Spleen (tissue), 11 donors: ENCODE data around the gene PXYLP1. TPM values are rescaled to one million over a fixed set of nuclear protein-coding genes. Genes with fewer than 3 reads are reported as not detected.
A peak's percentile ranks its signal among the peaks of the same experiment; 100 is the strongest.

Source experiments
- DNase-seq: peaks from one replicate; pipeline ENCODE4 v3.0.0-alpha.2; 2020
- H3K27ac ChIP-seq, 8 donors: fragments of 200-600 bp; sonication (generic) in 7 of 8; 1 replicate in 4 of 8; 2 replicates in 4 of 8; pipeline versions ENCODE4 v1.5.0 to v1.8.0; 2016 to 2021; ENCODE audit warnings: inconsistent platforms in 4 of 8, mild to moderate bottlenecking in 4 of 8, moderate library complexity in 1 of 8
- H3K27me3 ChIP-seq, 7 donors: fragments of 200-600 bp; sonication (generic) in 6 of 7; replicated peaks in 1 of 7; 1 replicate in 4 of 7; 2 replicates in 3 of 7; pipeline versions ENCODE4 v1.5.0 to v1.8.0; 2016 to 2021; ENCODE audit warnings: inconsistent platforms in 3 of 7, mild to moderate bottlenecking in 1 of 7
- H3K36me3 ChIP-seq, 6 donors: fragments of 200-600 bp; sonication (generic) in 5 of 6; 1 replicate in 4 of 6; 2 replicates in 2 of 6; pipeline versions ENCODE4 v1.5.0 to v1.8.0; 2016 to 2021; ENCODE audit warnings: inconsistent platforms in 2 of 6
- H3K4me1 ChIP-seq, 6 donors: fragments of 200-600 bp; sonication (generic) in 5 of 6; 1 replicate in 3 of 6; 2 replicates in 3 of 6; pipeline versions ENCODE4 v1.5.0 to v1.8.0; 2016 to 2021; ENCODE audit warnings: inconsistent platforms in 3 of 6
- H3K4me3 ChIP-seq, 8 donors: fragments of 200-600 bp; sonication (generic) in 7 of 8; 1 replicate in 4 of 8; 2 replicates in 4 of 8; pipeline versions ENCODE4 v1.5.0 to v1.8.0; 2016 to 2021; ENCODE audit warnings: inconsistent platforms in 4 of 8, mild to moderate bottlenecking in 4 of 8, moderate library complexity in 2 of 8
- H3K9me3 ChIP-seq, 8 donors: fragments of 200-600 bp; sonication (generic) in 7 of 8; 1 replicate in 4 of 8; 2 replicates in 4 of 8; pipeline versions ENCODE4 v1.5.0 to v1.8.0; 2016 to 2021; ENCODE audit warnings: inconsistent platforms in 4 of 8
- POLR2A ChIP-seq, 3 donors: fragments of 450-650 bp; IDR thresholded peaks; one replicate each; pipeline ENCODE4 v1.5.1; 2017; ENCODE audit warnings: antibody characterized with exemption in 3 of 3, mild to moderate bottlenecking in 1 of 3
- POLR2AphosphoS5 ChIP-seq, 3 donors: sonication (generic); formaldehyde crosslinking; IDR thresholded peaks; one replicate each; pipeline ENCODE4 v1.5.1; 2017; ENCODE audit warnings: antibody characterized with exemption in 3 of 3
- WGBS, 5 donors: extraction: QIAGEN DNeasy Blood & Tissue Kit in 3 of 5; methylation state at CpG; one replicate each; pipeline versions ENCODE4 v1.1.5 to v1.1.7; 2013 to 2018; 5-methylcytosine and 5-hydroxymethylcytosine counted together
- intact Hi-C: fragments of 100-400 bp; cut with DNase I; formaldehyde crosslinking; loops from one replicate; pipeline ENCODE4 v1.15.0; 2023; ENCODE audit warnings: low total_unique reads
- polyA plus RNA-seq, 3 donors: library from polyadenylated mRNA; stranded (reverse); fragments of 200-250 nt; gene quantifications; one replicate each; pipeline ENCODE4 v1.2.1, GENCODE V29; 2013
- total RNA-seq, 7 donors: library from RNA; depleted of rRNA in 3 of 7; stranded (reverse); fragments of >200 nt in 3 of 7; fragmentation: NEBNext Ultra II Directional in 4 of 7; extraction: Animal tissue kit (Norgen Biotek cat#: 25700) in 4 of 7; gene quantifications; one replicate each; pipeline versions ENCODE4 v1.1.0 to v1.2.1, GENCODE V29; 2016 to 2021
- TF ChIP-seq, protein P1 (sequence below), 11 experiments: fragments of 200-600 bp in 7 of 11; fragments of 450-650 bp in 4 of 11; sonication (generic) in 4 of 11; IDR thresholded peaks in 8 of 11; conservative IDR thresholded peaks in 3 of 11; 1 replicate in 7 of 11; 2 replicates in 4 of 11; pipeline versions ENCODE4 v1.4.0 to v1.8.0; 2016 to 2021; ENCODE audit warnings: antibody characterized with exemption in 11 of 11, inconsistent platforms in 4 of 11, mild to moderate bottlenecking in 1 of 11
- donor health status: healthy with polysubstance abuse.
- donor health status: DM: no; HTN: no; CAD: no; lungs with moderate emphysema.
- donor health status: DM: no; HTN: no; CAD: no.
- donor health status: Bipolar disorder and iron deficiency.
- donor health status: healthy.
- donor health status: DM: no; HTN: no; CAD: no.
- donor health status: DM: yes; HTN: yes; CAD: no.

PXYLP1 gene
- total and polyA plus RNA-seq, 10 donors, result 2.9 to 15.6 (median 7.4) TPM

DNA sequence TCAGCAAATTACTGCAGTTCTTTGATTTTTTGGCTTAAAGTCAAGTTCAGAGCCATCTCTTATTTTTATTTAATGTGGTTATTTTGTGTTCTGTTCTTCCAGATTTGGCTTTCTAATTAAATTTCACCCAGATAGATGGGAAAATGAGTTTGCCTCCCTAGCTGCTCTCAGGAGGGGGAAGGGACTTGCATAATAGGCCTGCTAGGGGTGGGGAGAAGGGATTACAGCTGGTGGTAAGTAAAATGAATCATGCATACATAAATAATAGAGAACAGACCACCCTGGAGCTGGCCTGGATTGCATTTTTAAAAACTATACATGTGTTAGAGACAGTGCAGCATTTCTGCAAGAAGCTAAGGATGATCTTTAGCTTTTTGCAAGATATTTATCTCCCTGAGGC is 3.9 kb upstream of the PXYLP1 start:
- TF ChIP-seq POLR2AphosphoS5 (IDR thresholded peaks at IDR 0.05) (no peak), POLR2A (IDR thresholded peaks at IDR 0.05) (no peak)
- TF ChIP-seq, protein P1, sequence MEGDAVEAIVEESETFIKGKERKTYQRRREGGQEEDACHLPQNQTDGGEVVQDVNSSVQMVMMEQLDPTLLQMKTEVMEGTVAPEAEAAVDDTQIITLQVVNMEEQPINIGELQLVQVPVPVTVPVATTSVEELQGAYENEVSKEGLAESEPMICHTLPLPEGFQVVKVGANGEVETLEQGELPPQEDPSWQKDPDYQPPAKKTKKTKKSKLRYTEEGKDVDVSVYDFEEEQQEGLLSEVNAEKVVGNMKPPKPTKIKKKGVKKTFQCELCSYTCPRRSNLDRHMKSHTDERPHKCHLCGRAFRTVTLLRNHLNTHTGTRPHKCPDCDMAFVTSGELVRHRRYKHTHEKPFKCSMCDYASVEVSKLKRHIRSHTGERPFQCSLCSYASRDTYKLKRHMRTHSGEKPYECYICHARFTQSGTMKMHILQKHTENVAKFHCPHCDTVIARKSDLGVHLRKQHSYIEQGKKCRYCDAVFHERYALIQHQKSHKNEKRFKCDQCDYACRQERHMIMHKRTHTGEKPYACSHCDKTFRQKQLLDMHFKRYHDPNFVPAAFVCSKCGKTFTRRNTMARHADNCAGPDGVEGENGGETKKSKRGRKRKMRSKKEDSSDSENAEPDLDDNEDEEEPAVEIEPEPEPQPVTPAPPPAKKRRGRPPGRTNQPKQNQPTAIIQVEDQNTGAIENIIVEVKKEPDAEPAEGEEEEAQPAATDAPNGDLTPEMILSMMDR (IDR thresholded peaks at IDR 0.05 in 8 of 11, conservative IDR thresholded peaks at IDR 0.05 in 3 of 11), result no peak
- no peaks in the 10 kb centered on the region for H3K27me3 ChIP-seq
- H3K36me3 ChIP-seq, result no peaks in the 10 kb centered on the region
- no peak for DNase-seq
- no peak overlapping the region for H3K4me3 ChIP-seq
- no peak overlapping the region for H3K27ac ChIP-seq
- H3K4me1 ChIP-seq, result peaks cover 9 to 22% (median 13%) of the 10 kb centered on the region in 6 donors
- intact Hi-C loops, result no loop called here
- peaks cover 0 to 16% (median 5%) of the 10 kb centered on the region in 8 donors for H3K9me3 ChIP-seq

DNA sequence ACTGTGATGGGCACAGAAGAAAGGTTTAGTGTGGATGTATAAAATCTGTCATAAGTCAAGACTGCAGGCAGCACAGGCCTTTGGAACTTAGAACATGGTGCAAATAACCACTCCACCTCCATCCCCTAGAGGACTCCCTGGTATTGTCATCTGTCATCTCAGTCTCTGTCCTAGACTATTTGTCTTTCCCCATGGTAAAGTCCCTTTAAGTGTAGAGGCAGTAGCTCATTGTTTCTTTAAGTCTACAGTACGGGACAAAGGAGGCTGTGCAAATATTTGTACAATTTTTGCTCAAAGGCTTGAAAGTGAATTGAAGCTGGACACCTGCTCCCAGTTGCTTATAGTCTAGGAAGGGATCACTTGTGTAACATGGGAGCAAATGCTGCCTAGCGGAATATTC is 3.2 kb upstream of the PXYLP1 start:
- Histone ChIP-seq H3K9me3 (peaks cover 0 to 10% (median 3%) of the 10 kb centered on the region in 8 donors), H3K27ac (no peak overlapping the region), H3K4me1 (peaks cover 9 to 29% (median 18%) of the 10 kb centered on the region in 6 donors), H3K27me3 (no peaks in the 10 kb centered on the region), H3K4me3 (no peak overlapping the region), H3K36me3 (no peaks in the 10 kb centered on the region)
- no peak for DNase-seq
- no peak for TF ChIP-seq POLR2AphosphoS5 (IDR thresholded peaks at IDR 0.05)
- TF ChIP-seq, protein P1 (IDR thresholded peaks at IDR 0.05 in 8 of 11, conservative IDR thresholded peaks at IDR 0.05 in 3 of 11), result no peak
- no peak for TF ChIP-seq POLR2A (IDR thresholded peaks at IDR 0.05)
- 88 to 100% (median 91%) methylated on average over 2 of the region's 2 CpGs for WGBS, 5 donors
- intact Hi-C loops, result no loop called here

DNA sequence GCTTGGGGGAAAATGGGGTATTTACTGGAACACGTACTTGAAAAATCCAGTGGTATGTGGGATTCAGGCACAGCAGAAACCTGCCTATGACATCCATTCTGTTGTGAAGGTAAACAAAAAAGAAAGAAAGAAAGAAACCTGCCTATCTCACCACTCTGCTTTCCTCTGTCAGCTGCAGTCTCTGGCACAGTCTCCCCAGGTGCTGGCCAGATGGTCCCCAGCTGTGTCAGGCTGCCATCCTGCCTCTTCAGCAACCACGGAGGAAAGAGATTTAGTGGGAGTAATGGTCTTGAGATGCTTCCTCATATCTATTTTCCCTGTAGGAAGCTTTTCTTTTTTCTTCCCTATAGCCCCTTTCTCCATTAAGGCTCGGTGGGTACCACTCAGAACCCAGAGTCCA is 2.5 kb upstream of the PXYLP1 start:
- H3K4me1 ChIP-seq, result peaks cover 9 to 36% (median 21%) of the 10 kb centered on the region in 6 donors
- 72 to 79% (median 74%) methylated on average over 3 of the region's 3 CpGs for WGBS, 5 donors
- no peak overlapping the region for H3K4me3 ChIP-seq
- intact Hi-C loops, result no loop called here
- H3K27ac ChIP-seq, result no peak overlapping the region
- TF ChIP-seq POLR2A (IDR thresholded peaks at IDR 0.05) (no peak), POLR2AphosphoS5 (IDR thresholded peaks at IDR 0.05) (no peak)
- TF ChIP-seq, protein P1 (IDR thresholded peaks at IDR 0.05 in 8 of 11, conservative IDR thresholded peaks at IDR 0.05 in 3 of 11), result no peak
- no peaks in the 10 kb centered on the region for H3K36me3 ChIP-seq
- no peak for DNase-seq
- no peaks in the 10 kb centered on the region for H3K27me3 ChIP-seq
- H3K9me3 ChIP-seq, result peaks cover 0 to 3% (median 0%) of the 10 kb centered on the region in 8 donors

DNA sequence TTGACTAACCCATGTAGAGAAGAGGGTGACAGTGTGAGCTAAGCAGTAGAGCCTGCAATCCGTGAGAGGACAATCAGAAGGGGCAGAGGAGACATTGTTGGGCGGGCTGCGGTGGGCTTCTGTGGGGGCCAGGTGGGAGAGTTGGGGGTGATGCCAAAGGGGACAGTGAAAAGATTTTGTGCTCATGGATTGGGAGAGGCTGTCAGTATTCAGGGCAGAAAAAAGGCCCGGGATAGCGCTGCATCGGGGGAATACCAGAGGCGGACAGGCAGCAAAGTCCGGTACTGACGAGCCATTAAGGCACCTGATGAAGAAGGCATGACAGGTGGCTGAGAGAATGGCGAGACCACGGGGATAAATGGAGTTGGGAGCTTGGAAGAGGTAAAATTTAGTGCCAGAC is 1.3 kb upstream of the PXYLP1 start:
- WGBS, 5 donors, result 95 to 99% (median 96%) methylated on average over 11 of the region's 11 CpGs
- no peak for DNase-seq
- Histone ChIP-seq H3K4me1 (peaks cover 9 to 48% (median 25%) of the 10 kb centered on the region in 6 donors), H3K9me3 (no peaks in the 10 kb centered on the region), H3K27me3 (no peaks in the 10 kb centered on the region), H3K4me3 (peak overlapping the region in 1 of 8 donors; percentile 91), H3K27ac (peak overlapping the region in 2 of 8 donors; percentile 97 to 98), H3K36me3 (peaks cover 0 to under 1% (median 0%) of the 10 kb centered on the region in 6 donors)
- TF ChIP-seq POLR2AphosphoS5 (IDR thresholded peaks at IDR 0.05), result no peak
- TF ChIP-seq POLR2A (IDR thresholded peaks at IDR 0.05), result no peak
- TF ChIP-seq, protein P1 (IDR thresholded peaks at IDR 0.05 in 8 of 11, conservative IDR thresholded peaks at IDR 0.05 in 3 of 11), result peak in 1 of 11 experiments; percentile 2
- intact Hi-C loops, result no loop called here
